AG04449 (cell line): Measurements from ENCODE around the gene ZNF19.

Source experiments
- CTCF ChIA-PET: fragments of 350-600 bp; formaldehyde crosslinking; extraction: SDS; loops from one replicate; lab custom pipeline; 2021; ENCODE audit warnings: antibody characterized with exemption; lab: Yijun Ruan, JAX
- POLR2A ChIA-PET: fragments of 400-600, 350-600 bp; formaldehyde crosslinking; extraction: SDS; loops from one replicate; lab custom pipeline; 2020; ENCODE audit warnings: antibody characterized with exemption, inconsistent platforms; lab: Yijun Ruan, JAX
- DNase-seq: peaks from one replicate; pipeline ENCODE4 v3.0.0-alpha.2; 2010; ENCODE audit warnings: low read depth, low spot score
- H3K4me3 ChIP-seq: 2 replicates; pipeline ENCODE4 v1.5.1; 2011; ENCODE audit warnings: low read depth, mild to moderate bottlenecking, control low read depth, low read length
- TF ChIP-seq, protein P1 (sequence below): IDR thresholded peaks from one replicate; pipeline ENCODE4 v1.5.1; 2011; ENCODE audit warnings: mild to moderate bottlenecking, moderate library complexity, low read length, control low read depth, inconsistent platforms; ENCODE audit not compliant: insufficient read depth; ENCODE audit errors: missing control alignments

ZNF19 gene

DNA sequence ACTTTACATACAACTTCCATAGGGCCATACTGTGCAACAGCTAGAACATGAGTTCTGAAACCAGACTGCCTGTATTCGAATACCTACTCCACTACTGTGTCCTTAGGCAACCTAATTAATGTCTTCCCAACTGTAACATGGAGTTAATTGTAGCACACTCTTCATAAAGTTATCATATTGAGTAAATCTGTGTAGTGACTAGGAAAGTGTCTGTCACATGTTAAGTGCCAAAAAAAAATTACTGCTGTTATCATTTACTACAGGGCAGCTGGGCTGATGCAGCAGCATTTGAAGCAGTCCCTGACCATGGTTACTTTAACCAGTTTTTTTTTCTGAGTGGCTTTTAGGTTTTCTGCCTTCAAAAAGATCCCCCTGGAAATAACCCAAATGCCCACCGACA, 16.2 kb downstream of the ZNF19 start:
- POLR2A ChIA-PET: interaction anchor here (1.2 kb wide), 1 partner anchor 11 kb away, joined by 4 read pairs; no protein-coding TSS in a partner anchor
- TF ChIP-seq, protein P1, sequence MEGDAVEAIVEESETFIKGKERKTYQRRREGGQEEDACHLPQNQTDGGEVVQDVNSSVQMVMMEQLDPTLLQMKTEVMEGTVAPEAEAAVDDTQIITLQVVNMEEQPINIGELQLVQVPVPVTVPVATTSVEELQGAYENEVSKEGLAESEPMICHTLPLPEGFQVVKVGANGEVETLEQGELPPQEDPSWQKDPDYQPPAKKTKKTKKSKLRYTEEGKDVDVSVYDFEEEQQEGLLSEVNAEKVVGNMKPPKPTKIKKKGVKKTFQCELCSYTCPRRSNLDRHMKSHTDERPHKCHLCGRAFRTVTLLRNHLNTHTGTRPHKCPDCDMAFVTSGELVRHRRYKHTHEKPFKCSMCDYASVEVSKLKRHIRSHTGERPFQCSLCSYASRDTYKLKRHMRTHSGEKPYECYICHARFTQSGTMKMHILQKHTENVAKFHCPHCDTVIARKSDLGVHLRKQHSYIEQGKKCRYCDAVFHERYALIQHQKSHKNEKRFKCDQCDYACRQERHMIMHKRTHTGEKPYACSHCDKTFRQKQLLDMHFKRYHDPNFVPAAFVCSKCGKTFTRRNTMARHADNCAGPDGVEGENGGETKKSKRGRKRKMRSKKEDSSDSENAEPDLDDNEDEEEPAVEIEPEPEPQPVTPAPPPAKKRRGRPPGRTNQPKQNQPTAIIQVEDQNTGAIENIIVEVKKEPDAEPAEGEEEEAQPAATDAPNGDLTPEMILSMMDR: no peak
- CTCF ChIA-PET: interaction anchor here (5.0 kb wide), 1 partner anchor 10 kb away, joined by 20 read pairs; the partner anchor contains the start of gene ZNF23
- H3K4me3 ChIP-seq: no peak overlapping the region
- DNase-seq: no peak

DNA sequence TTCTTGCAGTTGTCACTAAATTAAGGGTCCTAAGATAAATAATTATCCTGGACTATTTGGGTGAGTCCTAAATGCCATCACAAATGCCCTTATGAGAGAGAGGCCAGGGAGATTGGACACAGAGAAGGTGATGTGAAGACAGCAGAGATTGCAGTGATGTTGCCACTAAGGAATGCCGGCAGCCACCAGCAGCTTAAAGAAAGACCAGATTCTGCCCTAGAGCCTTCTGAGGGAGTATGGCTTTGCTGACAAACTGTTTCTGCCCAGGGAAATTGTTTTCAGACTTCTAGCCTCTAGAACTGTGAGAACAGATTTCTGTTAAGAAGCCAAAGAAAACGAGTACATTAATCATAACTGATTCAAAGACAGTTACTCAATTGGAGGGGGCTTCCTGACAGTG, 17.1 kb downstream of the ZNF19 start:
- TF ChIP-seq, protein P1: no peak
- ChIA-PET POLR2A (interaction anchor here (1.2 kb wide), 1 partner anchor 12 kb away, joined by 4 read pairs; no protein-coding TSS in a partner anchor), CTCF (interaction anchor here (5.0 kb wide), 1 partner anchor 9 kb away, joined by 20 read pairs; the partner anchor contains the start of gene ZNF23)
- no peak for DNase-seq
- no peak overlapping the region for H3K4me3 ChIP-seq

DNA sequence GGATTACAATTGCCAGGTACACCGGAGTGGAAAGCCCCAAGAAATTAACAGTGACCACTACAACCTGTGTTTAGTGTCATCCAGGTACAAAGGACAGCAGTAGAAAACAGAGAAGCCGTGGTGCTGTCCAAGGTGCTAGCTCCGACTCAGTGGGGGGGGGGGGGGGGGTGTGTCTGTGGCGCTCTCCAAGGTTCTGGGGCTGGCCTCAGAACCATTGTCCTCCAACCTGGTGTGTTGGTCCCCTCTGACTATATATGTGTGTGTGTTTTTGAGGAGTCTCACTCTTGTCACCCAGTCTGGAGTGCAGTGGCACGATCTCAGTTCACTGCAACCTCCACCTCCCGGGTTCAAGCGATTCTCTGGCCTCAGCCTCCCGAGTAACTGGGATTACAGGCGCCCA, 21.3 kb downstream of the ZNF19 start:
- CTCF ChIA-PET: interaction anchor here (2.3 kb wide), 1 partner anchor 32 kb away, joined by 7 read pairs; no protein-coding TSS in a partner anchor
- POLR2A ChIA-PET: no interaction called here
- DNase-seq: no peak

DNA sequence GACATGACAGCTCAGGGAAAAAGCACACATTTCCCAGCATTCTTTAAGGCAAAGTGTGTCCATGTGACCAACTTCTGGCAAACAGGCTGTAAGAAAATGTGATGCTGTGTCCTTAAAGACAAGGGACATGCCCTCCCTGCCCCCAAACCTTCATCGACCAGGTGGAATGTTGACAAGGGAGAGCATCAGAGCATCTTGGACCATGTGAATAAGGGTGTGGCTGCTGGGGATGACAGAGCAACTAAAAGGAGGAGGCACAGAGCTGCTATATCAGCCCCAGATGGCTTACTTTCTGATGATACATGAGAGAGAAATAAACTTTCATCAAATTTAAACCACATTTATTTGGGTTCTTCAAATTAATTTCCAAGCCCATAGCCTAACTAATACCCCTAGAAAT, 24.9 kb downstream of the ZNF19 start:
- TF ChIP-seq, protein P1: no peak
- H3K4me3 ChIP-seq: no peak overlapping the region
- ChIA-PET CTCF (interaction anchor here (0.7 to 3.4 kb wide), 6 partner anchors 9 to 51 kb away, joined by 3 to 20 read pairs (median 5); no protein-coding TSS in a partner anchor), POLR2A (no interaction called here)
- DNase-seq: no peak

More for the DNA sequence above, 21.3 kb downstream of the ZNF19 start:
- no peak overlapping the region for H3K4me3 ChIP-seq
- TF ChIP-seq, protein P1: no peak

DNA sequence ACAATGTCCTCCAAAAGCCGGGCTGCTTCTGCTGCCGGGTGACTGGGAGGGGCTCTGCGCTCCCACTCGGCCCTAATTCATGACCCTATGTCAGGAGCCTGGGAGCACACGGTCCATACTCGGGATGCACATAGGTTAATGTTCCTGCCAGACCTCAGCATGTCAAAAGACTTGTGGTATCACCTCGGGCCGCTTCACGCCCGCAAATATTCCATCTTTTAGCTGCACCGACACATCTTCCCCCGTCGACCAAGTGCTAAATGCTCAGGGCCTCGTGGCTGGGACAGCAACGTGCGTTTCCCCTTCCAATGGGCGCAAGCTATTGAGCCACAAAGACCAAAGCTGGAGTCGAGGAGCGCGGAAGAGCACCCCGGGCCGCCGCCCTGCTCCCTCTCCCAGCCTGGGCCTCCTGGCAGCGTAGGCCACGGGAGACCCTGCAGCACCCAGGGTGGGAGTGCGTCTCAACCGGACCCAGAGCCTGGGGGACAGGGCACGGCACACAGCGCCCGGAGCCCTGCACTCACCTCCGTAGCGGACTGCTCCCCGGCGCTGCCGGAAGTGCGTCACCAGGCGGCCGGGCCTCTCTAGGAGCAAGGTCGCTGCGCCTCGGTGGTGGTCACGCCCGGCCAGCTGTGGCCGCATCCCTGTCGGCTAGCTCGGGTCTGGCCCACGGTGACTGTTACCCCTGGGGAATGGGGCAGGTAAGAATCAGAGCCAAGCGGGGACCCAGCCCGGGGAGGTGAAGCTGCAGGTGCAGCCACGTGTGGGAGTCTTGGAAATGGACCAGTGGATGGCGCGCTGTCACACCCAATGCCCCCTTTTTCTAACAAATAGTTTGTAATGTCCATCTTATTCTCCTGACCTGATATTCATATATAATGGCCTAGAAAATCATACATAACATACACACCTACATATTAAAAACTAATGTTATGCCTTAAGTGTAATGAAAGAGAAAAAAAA, 27.2 kb downstream of the ZNF19 start, which contains the start of gene ZNF23:
Gene ZNF23, minus strand, starts transcription at position 562 of the 963 bp plus-strand sequence. CDS start 5,451 bp downstream, outside the sequence.
- TF ChIP-seq, protein P1: no peak
- DNase-seq: no peak
- peak within 1 kb of the TSS; percentile 98 for H3K4me3 ChIP-seq
- POLR2A ChIA-PET: interaction anchor here (1.3 kb wide), 3 partner anchors 12 to 22 kb away, joined by 6 to 10 read pairs (median 7); no protein-coding TSS in a partner anchor
- CTCF ChIA-PET: interaction anchor here (0.9 to 4.5 kb wide), 7 partner anchors 11 to 49 kb away, joined by 3 to 21 read pairs (median 6); no protein-coding TSS in a partner anchor
